H1 (cell line): ENCODE results near the gene ANO9. TPM values are rescaled to one million over a fixed set of nuclear protein-coding genes. Genes with fewer than 3 reads are reported as not detected.
"Not testable (repeated sequence)": the region's sequence is repeated elsewhere in the genome, so short reads cannot be mapped to it uniquely, and the experiment has no call there.

Source experiments
- CTCF ChIA-PET: fragments of 300-600 bp; sonication (Branson Sonifier 250); formaldehyde crosslinking; loops from one replicate; lab custom pipeline; 2021; ENCODE audit not compliant: partially characterized antibody; lab: Charles Lee
- POLR2A ChIA-PET: fragments of 300-600 bp; sonication (Branson Sonifier 250); formaldehyde crosslinking; loops from one replicate; lab custom pipeline; 2021; ENCODE audit warnings: inconsistent platforms; ENCODE audit not compliant: partially characterized antibody; lab: Charles Lee
- DNase-seq, 2 experiments: peaks; one replicate each; pipeline versions ENCODE4 v3.0.0 to v3.0.0-alpha.2; 2010 to 2022; ENCODE audit warnings: low spot score in 2 of 2, low read depth in 1 of 2, mixed read lengths in 1 of 2
- FAIRE-seq: peaks from 2 replicates; lab custom pipeline; 2011; peaks lifted over from hg19 to GRCh38; lab: Jason Lieb, UNC
- H2AFZ ChIP-seq: 2 replicates; pipeline ENCODE4 v1.8.1; 2012; ENCODE audit warnings: low read length, inconsistent platforms
- H2AK5ac ChIP-seq: 2 replicates; pipeline ENCODE4 v1.6.1; 2013; ENCODE audit warnings: low read depth, low read length
- H2BK120ac ChIP-seq: replicated peaks from 2 replicates; pipeline ENCODE3; 2013; ENCODE audit warnings: low read depth, low read length, inconsistent platforms
- H2BK12ac ChIP-seq: 2 replicates; pipeline ENCODE4 v1.6.1; 2013; ENCODE audit warnings: low read depth, low read length
- H2BK15ac ChIP-seq: 2 replicates; pipeline ENCODE4 v1.6.1; 2013; ENCODE audit warnings: low read length
- H2BK20ac ChIP-seq: 2 replicates; pipeline ENCODE4 v1.6.1; 2013; ENCODE audit warnings: low read length
- H2BK5ac ChIP-seq: 2 replicates; pipeline ENCODE4 v1.6.1; 2013; ENCODE audit warnings: low read depth, low read length
- H3K14ac ChIP-seq: 2 replicates; pipeline ENCODE4 v1.6.1; 2013; ENCODE audit warnings: inconsistent platforms; ENCODE audit not compliant: insufficient read length
- H3K18ac ChIP-seq: 2 replicates; pipeline ENCODE4 v1.6.1; 2013; ENCODE audit warnings: low read length; ENCODE audit errors: extremely low read depth
- H3K23ac ChIP-seq: 2 replicates; pipeline ENCODE4 v1.6.1; 2013; ENCODE audit warnings: inconsistent platforms; ENCODE audit not compliant: insufficient read length
- H3K23me2 ChIP-seq: 2 replicates; pipeline ENCODE4 v1.6.1; 2013; ENCODE audit warnings: low read depth, low read length
- H3K27ac ChIP-seq: 2 replicates; pipeline ENCODE4 v1.6.1; 2011; ENCODE audit warnings: low read depth, low read length, inconsistent platforms
- H3K27me3 ChIP-seq, 4 experiments: replicated peaks in 1 of 4; 1 replicate in 1 of 4; 2 replicates in 3 of 4; pipeline versions ENCODE4 v1.6.1 to v1.8.1; 2011 to 2013; ENCODE audit warnings: low read length in 3 of 4, mild to moderate bottlenecking in 3 of 4, inconsistent platforms in 2 of 4, mixed read lengths in 2 of 4, moderate library complexity in 1 of 4; ENCODE audit not compliant: control insufficient read depth in 3 of 4, insufficient read depth in 3 of 4; ENCODE audit errors: extremely low read depth in 1 of 4
- H3K36me3 ChIP-seq, 4 experiments: 2 replicates each; pipeline versions ENCODE4 v1.6.1 to v1.8.1; 2011 to 2013; ENCODE audit warnings: mild to moderate bottlenecking in 4 of 4, low read length in 3 of 4, moderate library complexity in 2 of 4, control low read depth in 1 of 4, inconsistent platforms in 1 of 4; ENCODE audit not compliant: insufficient read depth in 4 of 4, control insufficient read depth in 2 of 4
- H3K4ac ChIP-seq: replicated peaks from 2 replicates; pipeline ENCODE3; 2013; ENCODE audit warnings: low read length, low read depth, mixed read lengths, inconsistent platforms; ENCODE audit not compliant: insufficient read length
- H3K4me1 ChIP-seq, 4 experiments: replicated peaks in 1 of 4; 1 replicate in 1 of 4; 2 replicates in 3 of 4; pipeline versions ENCODE4 v1.6.1 to v1.8.1; 2011 to 2013; ENCODE audit warnings: low read length in 3 of 4, inconsistent platforms in 2 of 4, mixed read lengths in 1 of 4; ENCODE audit not compliant: insufficient read depth in 4 of 4, control insufficient read depth in 3 of 4
- H3K4me2 ChIP-seq, 2 experiments: 2 replicates each; pipeline versions ENCODE4 v1.6.1 to v1.8.1; 2011 to 2013; ENCODE audit warnings: low read depth in 2 of 2, low read length in 2 of 2, control low read depth in 1 of 2, inconsistent platforms in 1 of 2, mild to moderate bottlenecking in 1 of 2; ENCODE audit not compliant: insufficient read depth in 1 of 2
- H3K4me3 ChIP-seq, 4 experiments: fragments of 200-600, 300-600 bp in 1 of 4; sonication (generic), shearing (Covaris generic), sonication (Bioruptor Twin) in 1 of 4; 2 replicates each; pipeline versions ENCODE4 v1.5.1 to v1.8.1; 2011 to 2016; ENCODE audit warnings: low read length in 4 of 4, low read depth in 3 of 4, control low read depth in 2 of 4, inconsistent platforms in 2 of 4, mild to moderate bottlenecking in 2 of 4, mixed read lengths in 1 of 4, moderate library complexity in 1 of 4; ENCODE audit not compliant: insufficient read depth in 2 of 4; ENCODE audit errors: extremely low read depth in 1 of 4
- H3K56ac ChIP-seq: replicated peaks from 2 replicates; pipeline ENCODE3; 2013; ENCODE audit warnings: low read depth, mild to moderate bottlenecking, mixed read lengths, low read length, inconsistent platforms; ENCODE audit not compliant: insufficient read length
- H3K79me1 ChIP-seq: 2 replicates; pipeline ENCODE4 v1.6.1; 2013; ENCODE audit warnings: low read depth, low read length, control low read depth
- H3K79me2 ChIP-seq, 2 experiments: 2 replicates each; pipeline versions ENCODE4 v1.6.1 to v1.8.1; 2012 to 2013; ENCODE audit warnings: low read length in 2 of 2, mild to moderate bottlenecking in 2 of 2, inconsistent platforms in 1 of 2; ENCODE audit not compliant: insufficient read depth in 2 of 2, control insufficient read depth in 1 of 2
- H3K9ac ChIP-seq, 4 experiments: replicated peaks in 1 of 4; 1 replicate in 1 of 4; 2 replicates in 3 of 4; pipeline versions ENCODE4 v1.6.1 to v1.8.1; 2011 to 2013; ENCODE audit warnings: low read depth in 3 of 4, low read length in 3 of 4, control low read depth in 2 of 4, mild to moderate bottlenecking in 2 of 4, moderate library complexity in 2 of 4, inconsistent platforms in 1 of 4; ENCODE audit errors: extremely low read depth in 1 of 4
- H3K9me3 ChIP-seq, 2 experiments: 2 replicates each; pipeline versions ENCODE4 v1.6.1 to v1.8.1; 2012 to 2013; ENCODE audit warnings: mild to moderate bottlenecking in 2 of 2, moderate library complexity in 2 of 2, control low read depth in 1 of 2, inconsistent platforms in 1 of 2, low read depth in 1 of 2, low read length in 1 of 2, mixed read lengths in 1 of 2; ENCODE audit not compliant: insufficient read depth in 2 of 2
- H4K20me1 ChIP-seq, 2 experiments: replicated peaks in 1 of 2; 2 replicates each; pipeline versions ENCODE3 to v1.8.1; 2011 to 2013; ENCODE audit warnings: inconsistent platforms in 2 of 2, low read length in 2 of 2, mild to moderate bottlenecking in 1 of 2; ENCODE audit not compliant: insufficient read depth in 2 of 2, control insufficient read depth in 1 of 2
- H4K5ac ChIP-seq: 2 replicates; pipeline ENCODE4 v1.6.1; 2013; ENCODE audit warnings: low read length, low read depth, mixed read lengths, inconsistent platforms; ENCODE audit not compliant: insufficient read length
- H4K8ac ChIP-seq: 2 replicates; pipeline ENCODE4 v1.8.0; 2013; ENCODE audit warnings: mild to moderate bottlenecking, moderate library complexity, low read length, inconsistent platforms; ENCODE audit not compliant: insufficient read depth; ENCODE audit errors: extremely low read depth
- H4K91ac ChIP-seq: replicated peaks from 2 replicates; pipeline ENCODE3; 2013; ENCODE audit warnings: low read length, mixed read lengths, inconsistent platforms; ENCODE audit not compliant: insufficient read length
- WGBS, 2 experiments: shearing (Covaris generic) in 1 of 2; methylation state at CpG; one replicate each; pipeline versions ENCODE4 v1.1.6 to v1.1.7; 2013 to 2015; ENCODE audit warnings: low lambda C conversion rate in 2 of 2, mixed read lengths in 2 of 2, inconsistent platforms in 1 of 2, low coverage in 1 of 2, missing lambda C conversion rate in 1 of 2; ENCODE audit not compliant: insufficient replicate concordance in 2 of 2, insufficient coverage in 1 of 2, insufficient read length in 1 of 2; ENCODE audit errors: extremely low coverage in 1 of 2, missing lambda C conversion rate in 1 of 2; 5-methylcytosine and 5-hydroxymethylcytosine counted together
- polyA plus RNA-seq, 7 experiments: library from polyadenylated mRNA; depleted of rRNA in 3 of 7; stranded (reverse) in 5 of 7; unstranded in 2 of 7; fragments of >200 nt in 5 of 7; fragments of 200-250 nt in 2 of 7; gene quantifications; 1 replicate in 5 of 7; 2 replicates in 1 of 7; 4 replicates in 1 of 7; pipeline versions ENCODE4 v1.2.1 to v1.2.3, GENCODE V29; 2011 to 2013; ENCODE audit warnings: missing spikeins in 2 of 7, mixed read lengths in 2 of 7
- total RNA-seq: library from RNA; stranded (reverse); fragmentation: NEBNext Ultra II Directional; extraction: Animal tissue kit (Norgen Biotek cat#: 25700); gene quantifications from 2 replicates; pipeline ENCODE4 v1.2.1, GENCODE V29; 2021

ANO9 gene
- total and polyA plus RNA-seq, 2 of the 8 experiments (the other 6 are each of a cell fraction or from before 2014, with no cell fraction given), result 20.0 to 20.7 TPM

GRCh38 chr11:424766-425165 lies 17.0 kb downstream of the ANO9 start:
- POLR2A ChIA-PET, result interaction anchor here (1.0 kb wide), 1 partner anchor 12 kb away, joined by 5 read pairs; no protein-coding TSS in a partner anchor

More at GRCh38 chr11:424766-425165, 17.0 kb downstream of the ANO9 start:
- H3K4me2 ChIP-seq, H2BK5ac ChIP-seq, H3K36me3 ChIP-seq, CTCF ChIA-PET, H3K27me3 ChIP-seq, H3K9me3 ChIP-seq, H3K27ac ChIP-seq, H4K5ac ChIP-seq, H3K23ac ChIP-seq, H2AFZ ChIP-seq, H3K23me2 ChIP-seq, H3K79me2 ChIP-seq, H3K14ac ChIP-seq, H3K56ac ChIP-seq, H3K79me1 ChIP-seq, H2BK12ac ChIP-seq, H3K4me3 ChIP-seq, FAIRE-seq, H2BK20ac ChIP-seq, H2AK5ac ChIP-seq, H2BK15ac ChIP-seq, DNase-seq, H3K9ac ChIP-seq, H4K20me1 ChIP-seq, H3K18ac ChIP-seq, H3K4ac ChIP-seq, H4K91ac ChIP-seq, H3K4me1 ChIP-seq, H4K8ac ChIP-seq, H2BK120ac ChIP-seq: not testable (repeated sequence)
- WGBS, 2 experiments, result 91 to 100% methylated on average over 2 to 7 of the region's 45 CpGs
